HEK293 (cell line): ENCODE results near the gene CPB2.

ENCODE experiments used
- CTCF ChIP-seq: fragments of 450-650 bp; formaldehyde crosslinking; IDR thresholded peaks from 2 replicates; pipeline ENCODE4 v1.5.1; 2016; ENCODE audit warnings: missing biosample characterization, missing genetic modification characterization
- INSM2 ChIP-seq: fragments of 450-650 bp; formaldehyde crosslinking; IDR thresholded peaks from 2 replicates; pipeline ENCODE4 v1.5.1; 2016; ENCODE audit warnings: missing biosample characterization, missing genetic modification characterization
- PRDM2 ChIP-seq: fragments of 450-650 bp; formaldehyde crosslinking; IDR thresholded peaks from 2 replicates; pipeline ENCODE4 v1.5.1; 2016; ENCODE audit warnings: missing biosample characterization, missing genetic modification characterization, borderline replicate concordance
- REST ChIP-seq: fragments of 450-650 bp; formaldehyde crosslinking; IDR thresholded peaks from 2 replicates; pipeline ENCODE4 v1.5.1; 2016; ENCODE audit warnings: missing biosample characterization, missing genetic modification characterization
- SP2 ChIP-seq: fragments of 450-650 bp; formaldehyde crosslinking; IDR thresholded peaks from 2 replicates; pipeline ENCODE4 v1.5.1; 2016; ENCODE audit warnings: missing biosample characterization, missing genetic modification characterization
- YY1 ChIP-seq: fragments of 450-650 bp; formaldehyde crosslinking; IDR thresholded peaks from 2 replicates; pipeline ENCODE4 v1.5.1; 2018; ENCODE audit warnings: missing biosample characterization, missing genetic modification characterization
- ZNF138 ChIP-seq: fragments of 450-650 bp; formaldehyde crosslinking; IDR thresholded peaks from 2 replicates; pipeline ENCODE4 v1.5.1; 2016; ENCODE audit warnings: missing biosample characterization, missing genetic modification characterization, borderline replicate concordance
- ZNF239 ChIP-seq: fragments of 450-650 bp; formaldehyde crosslinking; IDR thresholded peaks from 2 replicates; pipeline ENCODE4 v1.5.1; 2016; ENCODE audit warnings: missing biosample characterization, missing genetic modification characterization
- ZNF302 ChIP-seq: fragments of 450-650 bp; formaldehyde crosslinking; IDR thresholded peaks from 2 replicates; pipeline ENCODE4 v1.5.1; 2016; ENCODE audit warnings: missing biosample characterization, missing genetic modification characterization, low read depth
- ZNF311 ChIP-seq: fragments of 450-650 bp; formaldehyde crosslinking; IDR thresholded peaks from 2 replicates; pipeline ENCODE4 v1.5.1; 2017; ENCODE audit warnings: missing biosample characterization, missing genetic modification characterization, borderline replicate concordance
- ZNF423 ChIP-seq: fragments of 450-650 bp; formaldehyde crosslinking; IDR thresholded peaks from 2 replicates; pipeline ENCODE4 v1.5.1; 2016; ENCODE audit warnings: missing biosample characterization, missing genetic modification characterization
- ZNF549 ChIP-seq: fragments of 450-650 bp; IDR thresholded peaks from 2 replicates; pipeline ENCODE4 v1.5.1; 2018; ENCODE audit warnings: missing biosample characterization, missing genetic modification characterization, mild to moderate bottlenecking, inconsistent platforms, moderate library complexity

GRCh38 chr13:46071590-46072249, 33.1 kb downstream of the CPB2 start:
- no peak for TF ChIP-seq CTCF (tag by site-specific recombination)
- TF ChIP-seq ZNF138 (tag by site-specific recombination), result no peak
- TF ChIP-seq YY1 (tag by site-specific recombination), result no peak
- no peak for TF ChIP-seq PRDM2 (tag by site-specific recombination)
- no peak for TF ChIP-seq ZNF302
- TF ChIP-seq REST, result no peak
- TF ChIP-seq ZNF423, result no peak
- no peak for TF ChIP-seq ZNF239 (tag by site-specific recombination)
- TF ChIP-seq INSM2 (tag by site-specific recombination), result no peak
- no peak for TF ChIP-seq ZNF311
- no peak for TF ChIP-seq SP2 (tag by site-specific recombination)
- no peak for TF ChIP-seq ZNF549 (tag by site-specific recombination)
